HG03196 (cell line): ENCODE measurements around the gene TRIM3.

ENCODE experiments used
- ATAC-seq: cut with Tn5 transposase; IDR thresholded peaks from one replicate; pipeline ENCODE4 v1.9.1; 2021; ENCODE audit not compliant: unreplicated experiment

The TRIM3 gene

GRCh38 chr11:6404342-6405051, 69.2 kb downstream of the TRIM3 start:
- no peak for ATAC-seq

- no peak for ATAC-seq
Observed at GRCh38 chr11:6403539-6403938, 70.2 kb downstream of the TRIM3 start.

DNA sequence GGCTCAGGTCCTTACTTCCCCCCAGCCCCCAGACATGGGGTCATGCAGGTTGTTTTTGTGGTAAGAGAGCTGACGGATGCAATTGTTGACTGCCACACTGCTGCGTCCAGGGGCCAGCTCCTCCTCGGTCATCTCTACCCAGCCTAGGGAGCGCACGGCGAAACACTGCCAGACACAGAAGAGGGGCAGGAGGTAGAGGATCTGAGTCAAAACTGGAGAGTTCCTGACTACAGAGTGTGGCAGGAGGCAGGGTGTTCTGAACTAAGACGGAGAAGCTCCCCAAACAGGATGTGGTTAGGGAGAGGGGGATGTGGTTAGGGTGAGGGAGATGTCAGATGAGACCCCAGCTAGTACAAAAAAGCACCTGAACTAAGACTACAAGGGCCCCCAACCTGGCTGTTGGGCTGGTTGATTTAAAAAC, 71.2 kb downstream of the TRIM3 start:
- peak; percentile 93 for ATAC-seq

GRCh38 chr11:6402061-6402470, 71.7 kb downstream of the TRIM3 start:
- peak; percentile 34 for ATAC-seq

DNA sequence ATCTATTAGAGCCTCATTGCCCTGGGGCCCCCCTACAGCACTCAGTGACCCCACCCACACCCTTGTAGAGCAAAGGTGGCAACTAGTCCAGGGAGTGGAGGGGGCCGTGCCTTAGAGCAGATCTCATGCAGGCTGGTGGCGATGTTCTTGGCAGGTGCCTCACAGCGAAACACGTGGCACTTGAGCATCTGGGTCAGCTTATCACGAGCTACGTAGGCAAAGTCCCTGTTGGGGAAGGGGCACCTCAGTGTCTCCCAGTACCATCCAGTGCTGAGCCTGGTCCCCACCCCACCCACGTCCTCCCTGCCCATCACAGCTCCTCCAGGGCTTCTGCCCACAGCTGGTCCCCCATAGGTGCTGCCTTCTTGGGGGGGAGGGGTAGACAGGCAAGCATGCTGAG, 72.3 kb downstream of the TRIM3 start:
- ATAC-seq = no peak

DNA sequence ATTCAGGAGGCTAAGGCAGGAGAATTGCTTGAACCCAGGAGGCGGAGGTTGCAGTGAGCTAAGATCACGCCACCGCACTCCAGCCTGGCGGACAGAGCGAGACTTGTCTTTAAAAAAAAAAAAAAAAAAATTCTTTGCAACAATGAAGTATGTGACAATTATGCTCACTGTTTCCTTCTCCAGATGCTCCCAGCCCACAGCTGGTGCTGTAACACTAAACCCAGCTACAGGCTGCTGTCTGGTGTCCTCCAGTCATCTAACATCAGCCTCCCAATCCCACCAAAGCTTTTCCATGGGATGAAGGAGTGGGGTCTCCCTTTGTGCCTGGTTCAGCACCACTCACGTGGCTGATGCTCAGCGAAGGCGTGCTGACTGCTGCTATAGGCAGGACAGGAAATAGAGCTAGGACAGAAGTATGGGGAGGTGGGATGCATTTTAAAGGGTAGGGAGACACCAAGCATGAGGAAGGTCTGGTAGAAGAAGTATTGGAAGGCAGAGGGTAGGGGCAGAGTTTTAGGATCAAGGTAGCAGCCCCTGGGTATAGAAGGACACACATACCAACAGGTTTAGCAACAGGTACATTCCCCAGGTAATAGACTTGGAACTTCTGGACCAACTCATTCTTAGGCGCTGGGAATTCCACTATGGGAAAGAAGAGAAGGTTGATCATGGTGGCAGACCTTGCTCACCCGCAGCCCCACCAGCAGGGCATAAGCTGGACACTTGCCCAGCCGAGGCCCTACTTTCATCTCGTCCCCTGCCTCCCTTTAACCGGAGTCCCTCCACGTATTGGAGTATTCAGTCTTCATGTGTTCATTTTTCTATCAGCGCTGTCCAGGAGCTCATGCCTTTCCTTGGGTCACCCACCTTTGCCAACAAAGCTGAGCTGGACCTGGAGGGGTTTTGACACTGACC, 73.1 kb downstream of the TRIM3 start:
- ATAC-seq = no peak
